ENCODE data around the gene RANBP3.

GRCh38 chr19:5973376-5973775 is 4.6 kb downstream of the RANBP3 start:
- no peak for TF ChIP-seq CTCF (IDR thresholded peaks at IDR 0.05)
- no peak for TF ChIP-seq POLR2A (IDR thresholded peaks at IDR 0.05)
- TF ChIP-seq POLR2AphosphoS5 (IDR thresholded peaks at IDR 0.05) = no peak
- TF ChIP-seq EP300 (IDR thresholded peaks at IDR 0.05) = no peak
